Prostate gland (tissue), 2 donors: Measurements from ENCODE around the gene NOVA2. TPM values are rescaled to one million over a fixed set of nuclear protein-coding genes. Genes with fewer than 3 reads are reported as not detected.

Source experiments
- DNase-seq: peaks from one replicate; pipeline ENCODE4 v3.0.0-alpha.2; 2019; ENCODE audit warnings: low spot score
- H3K27ac ChIP-seq, 2 donors: fragments of 200-600 bp; sonication (generic); 2 replicates each; pipeline ENCODE4 v1.5.1; 2017 to 2019
- H3K27me3 ChIP-seq: fragments of 200-600 bp; sonication (generic); replicated peaks from 2 replicates; pipeline ENCODE4 v1.5.1; 2019; ENCODE audit not compliant: insufficient read depth
- H3K36me3 ChIP-seq, 2 donors: fragments of 200-600 bp; sonication (generic); 1 replicate in 1 of 2; 2 replicates in 1 of 2; pipeline versions ENCODE4 v1.5.1 to v1.8.1; 2017 to 2019
- H3K4me1 ChIP-seq: fragments of 200-600 bp; sonication (generic); replicated peaks from 2 replicates; pipeline ENCODE4 v1.5.1; 2019
- H3K4me3 ChIP-seq, 2 donors: fragments of 200-600 bp; sonication (generic); 2 replicates each; pipeline ENCODE4 v1.5.1; 2017 to 2019
- H3K9me3 ChIP-seq: fragments of 200-600 bp; sonication (generic); 2 replicates; pipeline ENCODE4 v1.5.1; 2017
- POLR2A ChIP-seq: fragments of 450-650 bp; IDR thresholded peaks from one replicate; pipeline ENCODE4 v1.6.1; 2016; ENCODE audit warnings: antibody characterized with exemption, mild to moderate bottlenecking
- POLR2AphosphoS5 ChIP-seq: sonication (generic); formaldehyde crosslinking; IDR thresholded peaks from one replicate; pipeline ENCODE4 v1.6.1; 2017; ENCODE audit warnings: antibody characterized with exemption
- WGBS: methylation state at CpG from one replicate; pipeline ENCODE4 v1.1.5; 2018; 5-methylcytosine and 5-hydroxymethylcytosine counted together
- intact Hi-C: fragments of 100-400 bp; cut with DNase I; formaldehyde crosslinking; loops from one replicate; pipeline ENCODE4 v1.14.2; 2022
- microRNA counts, 2 donors: library from miRNA; unstranded; fragments of <30 nt; microRNA quantifications; one replicate each; lab custom pipeline; 2016 to 2017
- microRNA-seq: library from miRNA; unstranded; fragments of <30 nt; microRNA quantifications from one replicate; pipeline ENCODE4, GENCODE V29; 2016
- small RNA-seq, 2 donors: library from RNA; depleted of rRNA; stranded (forward); fragments of <200 nt; gene quantifications; one replicate each; pipeline ENCODE3, GENCODE V24; 2016
- total RNA-seq, 2 donors: library from RNA; depleted of rRNA; stranded (reverse); fragments of >200 nt; gene quantifications; one replicate each; pipeline ENCODE4 v1.1.0, GENCODE V29; 2016
- TF ChIP-seq, protein P1 (sequence below), 4 experiments: fragments of 200-600 bp in 2 of 4; fragments of 450-650 bp in 2 of 4; sonication (generic) in 2 of 4; IDR thresholded peaks; 1 replicate in 3 of 4; 2 replicates in 1 of 4; pipeline ENCODE4 v1.5.1; 2016 to 2019; ENCODE audit warnings: antibody characterized with exemption in 4 of 4, mild to moderate bottlenecking in 2 of 4, moderate library complexity in 2 of 4

The NOVA2 gene
- total RNA-seq, 2 donors from 2014 or later: 0.87 to 3.1 TPM

DNA sequence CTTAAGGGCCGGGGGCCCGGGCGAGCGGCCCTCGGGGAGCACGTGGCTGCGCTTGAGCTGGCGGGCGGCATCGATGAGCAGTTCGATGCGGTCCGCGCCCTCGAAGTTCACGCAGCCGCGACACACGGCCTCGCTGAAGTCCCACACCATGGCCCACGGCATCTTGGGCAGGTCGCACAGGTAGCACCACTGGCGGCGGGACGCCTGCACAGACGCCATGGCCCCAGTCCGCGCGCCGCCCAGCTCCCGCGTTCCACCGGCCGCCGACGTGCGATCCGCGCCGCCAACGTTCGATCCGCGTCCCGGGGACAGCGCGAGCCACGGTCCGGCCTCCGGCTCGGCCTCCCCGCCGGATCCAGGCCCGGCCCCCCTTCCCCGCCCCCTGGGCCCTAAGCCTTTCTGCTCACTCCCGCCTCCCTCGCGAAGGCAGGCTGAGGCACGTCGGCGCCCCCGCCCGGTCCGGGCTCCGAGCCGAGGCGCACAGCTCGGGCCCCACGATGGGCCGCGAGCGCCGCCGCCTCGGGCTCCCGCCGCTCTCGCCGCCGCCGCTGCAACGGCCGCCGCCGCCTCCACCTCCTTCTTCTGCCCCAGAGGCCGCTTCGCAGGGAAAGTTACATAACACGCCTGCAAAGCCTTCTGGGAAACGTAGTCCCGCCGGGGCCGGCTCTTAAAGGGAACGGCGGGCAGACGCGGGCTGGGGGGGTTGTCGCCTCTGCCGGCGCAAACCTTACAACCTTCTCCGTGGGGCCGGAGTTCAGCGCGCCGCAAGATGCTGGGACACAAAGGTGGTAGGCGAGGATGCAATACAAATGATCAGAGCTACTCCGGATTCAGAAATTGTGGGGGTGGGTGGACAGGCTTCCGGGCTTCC is 87.9 kb downstream of the NOVA2 start, which contains the start of gene IRF2BP1:
IRF2BP1 (minus strand) TSS at position 586 of the 871 bp plus-strand sequence; CDS start at position 219, 367 bp downstream.
- DNase-seq: peak; percentile 92
- under 1% methylated on average over 43 of the region's 107 CpGs for WGBS
- H3K9me3 ChIP-seq: no peaks in the 10 kb centered on the region
- peaks cover 24% of the 10 kb centered on the region for H3K4me1 ChIP-seq
- no peaks in the 10 kb centered on the region for H3K36me3 ChIP-seq
- peak; percentile 92 for TF ChIP-seq POLR2AphosphoS5
- TF ChIP-seq, protein P1, sequence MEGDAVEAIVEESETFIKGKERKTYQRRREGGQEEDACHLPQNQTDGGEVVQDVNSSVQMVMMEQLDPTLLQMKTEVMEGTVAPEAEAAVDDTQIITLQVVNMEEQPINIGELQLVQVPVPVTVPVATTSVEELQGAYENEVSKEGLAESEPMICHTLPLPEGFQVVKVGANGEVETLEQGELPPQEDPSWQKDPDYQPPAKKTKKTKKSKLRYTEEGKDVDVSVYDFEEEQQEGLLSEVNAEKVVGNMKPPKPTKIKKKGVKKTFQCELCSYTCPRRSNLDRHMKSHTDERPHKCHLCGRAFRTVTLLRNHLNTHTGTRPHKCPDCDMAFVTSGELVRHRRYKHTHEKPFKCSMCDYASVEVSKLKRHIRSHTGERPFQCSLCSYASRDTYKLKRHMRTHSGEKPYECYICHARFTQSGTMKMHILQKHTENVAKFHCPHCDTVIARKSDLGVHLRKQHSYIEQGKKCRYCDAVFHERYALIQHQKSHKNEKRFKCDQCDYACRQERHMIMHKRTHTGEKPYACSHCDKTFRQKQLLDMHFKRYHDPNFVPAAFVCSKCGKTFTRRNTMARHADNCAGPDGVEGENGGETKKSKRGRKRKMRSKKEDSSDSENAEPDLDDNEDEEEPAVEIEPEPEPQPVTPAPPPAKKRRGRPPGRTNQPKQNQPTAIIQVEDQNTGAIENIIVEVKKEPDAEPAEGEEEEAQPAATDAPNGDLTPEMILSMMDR (IDR thresholded peaks at IDR 0.05): peak in 2 of 4 experiments; percentile 23 to 33
- TF ChIP-seq POLR2A: peak; percentile 82
- H3K27me3 ChIP-seq: no peaks in the 10 kb centered on the region
- H3K27ac ChIP-seq: peak within 1 kb of the TSS; percentile 60 to 92
- intact Hi-C loops: loop anchor here (2.0 to 10.0 kb wide), 2 partner anchors 23 to 129 kb away; partner anchors contain the start of gene SYMPK
- H3K4me3 ChIP-seq: peak within 1 kb of the TSS; percentile 82 to 84

DNA sequence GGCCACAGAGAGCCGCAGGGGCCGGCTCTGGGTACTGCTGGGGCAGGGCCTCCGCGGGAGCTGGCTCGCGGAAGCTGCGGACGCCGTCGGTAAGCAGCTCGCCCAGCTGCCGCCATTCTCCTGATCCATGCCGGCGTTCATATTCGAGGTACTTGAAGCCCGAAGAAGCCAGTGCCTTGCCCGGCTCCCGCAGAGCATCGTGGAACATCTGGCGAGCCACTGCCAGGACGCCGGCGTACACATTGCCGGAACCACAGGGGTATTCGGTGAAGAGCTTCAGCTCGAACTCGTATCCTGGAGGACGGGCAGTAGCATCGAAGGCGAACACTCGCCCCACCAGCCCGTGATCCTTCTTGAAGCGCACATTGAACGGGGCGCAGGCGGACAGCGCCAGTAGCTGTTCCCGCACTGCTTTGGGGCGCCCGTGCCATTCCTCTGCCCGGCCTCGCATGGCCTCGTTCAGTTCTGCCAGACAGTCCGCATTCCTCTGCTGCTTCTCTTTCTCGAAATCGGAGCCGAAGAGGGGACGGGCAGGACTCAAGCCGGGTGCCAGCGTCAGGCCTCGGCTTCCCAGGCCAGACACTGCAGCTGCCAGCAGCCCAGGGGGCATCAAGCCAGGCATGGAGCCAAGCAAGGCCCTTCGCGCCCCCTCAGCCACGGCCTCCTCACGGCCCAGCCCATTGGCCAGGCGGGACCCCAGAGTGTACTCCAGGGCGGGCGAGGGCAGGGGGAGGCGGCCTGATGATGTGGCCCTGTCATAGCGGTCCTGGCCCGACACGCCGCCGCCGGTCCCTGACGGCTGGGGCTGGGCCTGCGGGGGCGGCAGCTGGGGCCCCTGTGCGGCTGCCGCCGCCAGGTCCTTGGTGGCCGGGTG is 88.7 kb downstream of the NOVA2 start:
- H3K4me1 ChIP-seq: peaks cover 24% of the 10 kb centered on the region
- no peaks in the 10 kb centered on the region for H3K27me3 ChIP-seq
- H3K4me3 ChIP-seq: peak overlapping the region; percentile 82 to 84
- 62% methylated on average over 57 of the region's 72 CpGs for WGBS
- no peak for TF ChIP-seq POLR2AphosphoS5
- TF ChIP-seq, protein P1 (IDR thresholded peaks at IDR 0.05): no peak
- TF ChIP-seq POLR2A: no peak
- DNase-seq: peak; percentile 9
- peak overlapping the region; percentile 60 to 92 for H3K27ac ChIP-seq
- no peaks in the 10 kb centered on the region for H3K36me3 ChIP-seq
- intact Hi-C loops: loop anchor here (5.0 to 10.0 kb wide), 2 partner anchors 68 to 130 kb away; partner anchors contain the start of gene RSPH6A
- H3K9me3 ChIP-seq: no peaks in the 10 kb centered on the region

DNA sequence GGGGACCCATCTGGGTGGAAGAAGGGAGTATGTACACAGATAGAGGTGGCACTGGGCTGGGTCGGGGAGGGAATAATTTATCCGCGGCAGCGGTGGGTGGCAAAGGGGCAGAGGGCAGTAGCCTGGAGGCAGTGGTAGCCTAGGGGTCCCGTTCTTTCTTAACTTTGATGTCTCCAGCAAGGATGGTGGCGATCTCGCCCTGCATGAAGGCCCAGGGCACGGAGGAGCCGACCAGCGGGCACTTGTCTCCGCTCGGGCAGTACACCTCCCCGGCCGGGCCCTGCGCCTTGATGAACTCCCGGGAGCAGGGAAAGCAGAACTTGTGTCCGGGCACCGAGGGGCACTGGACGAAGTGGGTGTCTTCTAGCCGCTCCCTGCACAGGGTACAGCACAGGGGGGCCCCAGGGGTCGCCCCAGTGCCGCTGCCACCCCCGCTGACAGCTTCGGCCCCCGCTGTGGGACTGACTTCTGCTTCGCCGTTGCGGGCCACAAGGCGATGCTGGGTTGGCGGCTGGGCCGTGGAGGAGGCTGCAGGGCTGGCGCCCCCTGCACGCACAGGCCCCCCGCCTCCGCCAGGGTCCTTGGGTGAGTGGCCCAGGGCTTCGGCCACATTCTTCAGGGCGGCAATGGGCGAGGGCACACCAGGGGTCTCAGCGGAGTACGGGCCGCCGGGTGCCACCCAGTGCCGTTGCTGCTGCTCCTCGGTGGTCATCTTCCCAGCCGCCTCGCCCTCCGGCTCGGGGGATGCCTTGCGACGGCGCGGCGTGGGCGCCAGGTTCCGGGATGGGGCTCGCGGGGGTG is 89.6 kb downstream of the NOVA2 start:
- intact Hi-C loops: loop anchor here (5.0 to 10.0 kb wide), 2 partner anchors 67 to 131 kb away; partner anchors contain the start of gene RSPH6A
- H3K27ac ChIP-seq: no peak overlapping the region
- H3K27me3 ChIP-seq: no peaks in the 10 kb centered on the region
- no peak for TF ChIP-seq POLR2AphosphoS5
- no peak for TF ChIP-seq POLR2A
- TF ChIP-seq, protein P1 (IDR thresholded peaks at IDR 0.05): no peak
- WGBS: 81% methylated on average over 33 of the region's 57 CpGs
- H3K4me3 ChIP-seq: peak overlapping the region in 1 of 2 donors; percentile 84
- no peaks in the 10 kb centered on the region for H3K36me3 ChIP-seq
- peaks cover 24% of the 10 kb centered on the region for H3K4me1 ChIP-seq
- no peaks in the 10 kb centered on the region for H3K9me3 ChIP-seq
- DNase-seq: no peak

MicroRNAs encoded within 50 kb of the gene (microRNA counts, 767-probe panel; counts per million panel counts)
- microRNA hsa-miR-769-3p (lab: Ali Mortazavi, UCI): 0 to 431 counts per million in 2 donors
- 431 to 1,117 counts per million in 2 donors for microRNA hsa-miR-769-5p (lab: Ali Mortazavi, UCI)

Small RNAs within 50 kb of the gene (microRNA-seq; reads per million reads assigned to microRNA genes)
- 50.6 reads per million, percentile 67 among the genes with 10 or more reads in this experiment for gene MIR769

Small RNAs within 50 kb of the gene (small RNA-seq; reads per million reads assigned to genes)
- gene MIR769: 75.9 to 80.7 reads per million in 2 donors

Other genes with a start within 250 kb of the NOVA2 start
- gene FBXO46, start 243.0 kb downstream of the NOVA2 start, total RNA-seq: 10 to 100 TPM; 21.8 to 26.7 TPM
- 1 to 10 TPM in 1 of 2 donors, not detected in 1; 1.8 TPM for gene MEIOSIN, start 240.4 kb downstream of the NOVA2 start, total RNA-seq
- 10 to 100 TPM; 33.7 to 37.5 TPM for gene SIX5, start 204.6 kb downstream of the NOVA2 start, total RNA-seq
- gene DMPK, start 191.4 kb downstream of the NOVA2 start, total RNA-seq: 10 to 100 TPM; 52.8 to 88.2 TPM
- 10 to 100 TPM; 35.5 to 96.7 TPM for gene DMWD, start 181.0 kb downstream of the NOVA2 start, total RNA-seq
- 1 to 10 TPM in 1 of 2 donors, under 1 TPM in 1; 0.50 to 5.2 TPM for gene RSPH6A, start 158.6 kb downstream of the NOVA2 start, total RNA-seq
- gene SYMPK, start 110.7 kb downstream of the NOVA2 start, total RNA-seq: 100 to 1,000 TPM in 1 of 2 donors, 10 to 100 TPM in 1; 76.4 to 104 TPM
- gene FOXA3, start 109.5 kb downstream of the NOVA2 start, total RNA-seq: 1 to 10 TPM in 1 of 2 donors, under 1 TPM in 1; 0.09 to 1.1 TPM
- gene IRF2BP1, start 87.7 kb downstream of the NOVA2 start, total RNA-seq: 10 to 100 TPM; 55.5 to 63.0 TPM
- 1 to 10 TPM; 8.7 to 9.1 TPM for gene MYPOP, start 71.3 kb downstream of the NOVA2 start, total RNA-seq
- 1 to 10 TPM in 1 of 2 donors, not detected in 1; 4.1 TPM for gene NANOS2, start 59.1 kb downstream of the NOVA2 start, total RNA-seq
- 10 to 100 TPM; 22.9 to 23.7 TPM for gene CCDC61, start 21.6 kb upstream of the NOVA2 start, total RNA-seq
- not detected for gene PGLYRP1, start 49.2 kb upstream of the NOVA2 start, total RNA-seq
- gene IGFL4, start 67.1 kb upstream of the NOVA2 start, total RNA-seq: not detected
- not detected for gene IGFL3, start 150.8 kb upstream of the NOVA2 start, total RNA-seq
- gene IGFL2, start 174.4 kb upstream of the NOVA2 start, total RNA-seq: 1 to 10 TPM in 1 of 2 donors, not detected in 1; 2.7 TPM